ENCODE data around the gene CIB2.

DNA sequence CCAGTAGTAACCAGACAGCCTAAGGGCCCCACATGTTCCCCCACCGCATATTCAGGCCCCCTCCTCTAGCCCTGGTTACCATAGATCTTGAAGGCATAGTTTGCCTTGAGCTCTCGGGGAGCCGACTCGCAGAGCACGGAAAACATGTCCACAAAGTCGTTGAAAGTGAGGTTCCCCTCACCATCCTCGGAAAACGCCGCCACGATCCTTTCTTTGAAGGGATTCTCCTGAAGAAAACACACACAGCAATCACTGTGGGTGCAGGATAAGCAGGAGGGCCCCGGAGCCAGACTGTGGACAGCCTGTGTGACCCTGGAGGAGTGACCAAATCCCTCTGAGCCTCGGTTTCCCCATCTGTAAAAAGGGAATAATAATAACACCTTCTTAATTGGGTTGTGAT lies 22.1 kb downstream of the CIB2 start:
- TF ChIP-seq, protein P1, sequence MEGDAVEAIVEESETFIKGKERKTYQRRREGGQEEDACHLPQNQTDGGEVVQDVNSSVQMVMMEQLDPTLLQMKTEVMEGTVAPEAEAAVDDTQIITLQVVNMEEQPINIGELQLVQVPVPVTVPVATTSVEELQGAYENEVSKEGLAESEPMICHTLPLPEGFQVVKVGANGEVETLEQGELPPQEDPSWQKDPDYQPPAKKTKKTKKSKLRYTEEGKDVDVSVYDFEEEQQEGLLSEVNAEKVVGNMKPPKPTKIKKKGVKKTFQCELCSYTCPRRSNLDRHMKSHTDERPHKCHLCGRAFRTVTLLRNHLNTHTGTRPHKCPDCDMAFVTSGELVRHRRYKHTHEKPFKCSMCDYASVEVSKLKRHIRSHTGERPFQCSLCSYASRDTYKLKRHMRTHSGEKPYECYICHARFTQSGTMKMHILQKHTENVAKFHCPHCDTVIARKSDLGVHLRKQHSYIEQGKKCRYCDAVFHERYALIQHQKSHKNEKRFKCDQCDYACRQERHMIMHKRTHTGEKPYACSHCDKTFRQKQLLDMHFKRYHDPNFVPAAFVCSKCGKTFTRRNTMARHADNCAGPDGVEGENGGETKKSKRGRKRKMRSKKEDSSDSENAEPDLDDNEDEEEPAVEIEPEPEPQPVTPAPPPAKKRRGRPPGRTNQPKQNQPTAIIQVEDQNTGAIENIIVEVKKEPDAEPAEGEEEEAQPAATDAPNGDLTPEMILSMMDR (IDR thresholded peaks at IDR 0.05; ENCODE audit: poor library complexity, severe bottlenecking) = no peak
- TF ChIP-seq, protein P2, sequence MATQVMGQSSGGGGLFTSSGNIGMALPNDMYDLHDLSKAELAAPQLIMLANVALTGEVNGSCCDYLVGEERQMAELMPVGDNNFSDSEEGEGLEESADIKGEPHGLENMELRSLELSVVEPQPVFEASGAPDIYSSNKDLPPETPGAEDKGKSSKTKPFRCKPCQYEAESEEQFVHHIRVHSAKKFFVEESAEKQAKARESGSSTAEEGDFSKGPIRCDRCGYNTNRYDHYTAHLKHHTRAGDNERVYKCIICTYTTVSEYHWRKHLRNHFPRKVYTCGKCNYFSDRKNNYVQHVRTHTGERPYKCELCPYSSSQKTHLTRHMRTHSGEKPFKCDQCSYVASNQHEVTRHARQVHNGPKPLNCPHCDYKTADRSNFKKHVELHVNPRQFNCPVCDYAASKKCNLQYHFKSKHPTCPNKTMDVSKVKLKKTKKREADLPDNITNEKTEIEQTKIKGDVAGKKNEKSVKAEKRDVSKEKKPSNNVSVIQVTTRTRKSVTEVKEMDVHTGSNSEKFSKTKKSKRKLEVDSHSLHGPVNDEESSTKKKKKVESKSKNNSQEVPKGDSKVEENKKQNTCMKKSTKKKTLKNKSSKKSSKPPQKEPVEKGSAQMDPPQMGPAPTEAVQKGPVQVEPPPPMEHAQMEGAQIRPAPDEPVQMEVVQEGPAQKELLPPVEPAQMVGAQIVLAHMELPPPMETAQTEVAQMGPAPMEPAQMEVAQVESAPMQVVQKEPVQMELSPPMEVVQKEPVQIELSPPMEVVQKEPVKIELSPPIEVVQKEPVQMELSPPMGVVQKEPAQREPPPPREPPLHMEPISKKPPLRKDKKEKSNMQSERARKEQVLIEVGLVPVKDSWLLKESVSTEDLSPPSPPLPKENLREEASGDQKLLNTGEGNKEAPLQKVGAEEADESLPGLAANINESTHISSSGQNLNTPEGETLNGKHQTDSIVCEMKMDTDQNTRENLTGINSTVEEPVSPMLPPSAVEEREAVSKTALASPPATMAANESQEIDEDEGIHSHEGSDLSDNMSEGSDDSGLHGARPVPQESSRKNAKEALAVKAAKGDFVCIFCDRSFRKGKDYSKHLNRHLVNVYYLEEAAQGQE (IDR thresholded peaks at IDR 0.05; ENCODE audit: borderline replicate concordance) = no peak
- no peak for TF ChIP-seq RAD21 (conservative IDR thresholded peaks at IDR 0.05)
- no peak for TF ChIP-seq EZH2 (IDR thresholded peaks at IDR 0.05; ENCODE audit: borderline replicate concordance, insufficient read depth, low read length, poor library complexity, severe bottlenecking)
- no peak for TF ChIP-seq TAF1 (IDR thresholded peaks at IDR 0.05; ENCODE audit: low read depth)

All from neural cell (in vitro differentiated cells).